ENCODE results near the gene APIP.

The APIP gene, protein sequence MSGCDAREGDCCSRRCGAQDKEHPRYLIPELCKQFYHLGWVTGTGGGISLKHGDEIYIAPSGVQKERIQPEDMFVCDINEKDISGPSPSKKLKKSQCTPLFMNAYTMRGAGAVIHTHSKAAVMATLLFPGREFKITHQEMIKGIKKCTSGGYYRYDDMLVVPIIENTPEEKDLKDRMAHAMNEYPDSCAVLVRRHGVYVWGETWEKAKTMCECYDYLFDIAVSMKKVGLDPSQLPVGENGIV

DNA sequence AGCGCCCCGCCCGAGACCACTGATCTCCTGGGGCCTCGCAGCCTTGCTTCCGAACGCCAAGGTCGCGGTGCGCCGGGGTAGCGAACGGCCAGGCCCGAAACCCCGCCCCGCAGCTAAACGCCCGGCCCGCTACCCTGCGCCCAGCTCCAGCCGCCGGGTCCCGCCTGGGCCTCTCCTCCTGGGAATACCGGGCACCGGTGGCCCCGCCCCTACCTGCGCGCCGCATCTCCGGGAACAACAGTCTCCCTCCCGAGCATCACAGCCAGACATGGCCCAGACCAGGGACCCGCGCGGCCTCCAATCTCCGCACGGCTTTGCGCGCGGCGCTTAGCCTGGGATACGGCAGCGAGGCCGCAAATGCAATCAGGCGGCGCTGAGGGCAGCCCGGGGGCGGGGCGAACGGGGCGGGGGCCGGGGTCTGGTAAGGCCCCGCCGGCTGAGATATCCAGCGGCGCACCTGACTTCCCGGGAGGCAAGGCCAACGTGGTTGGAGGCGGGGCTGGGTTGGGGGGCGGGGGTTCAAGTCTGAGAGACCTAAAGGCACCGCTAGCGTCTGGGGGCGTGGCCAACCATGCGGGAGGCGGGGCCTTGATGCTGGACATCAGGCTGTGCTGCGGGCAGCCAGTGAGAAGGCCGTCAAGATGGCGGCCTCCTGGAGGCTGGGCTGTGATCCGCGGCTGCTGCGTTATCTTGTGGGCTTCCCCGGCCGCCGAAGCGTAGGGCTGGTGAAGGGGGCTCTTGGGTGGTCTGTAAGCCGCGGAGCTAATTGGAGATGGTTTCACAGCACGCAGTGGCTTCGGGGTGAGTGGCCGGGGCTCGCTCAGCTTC lies at the start of gene APIP, which contains the start of gene PDHX:
APIP (minus strand) TSS at position 365 of the 828 bp plus-strand sequence; CDS start at position 270, 95 bp downstream.
PDHX (plus strand) TSS at position 604 of the 828 bp plus-strand sequence; CDS start at position 642, 38 bp downstream.
- DNase-seq: peak; percentile 90

DNA sequence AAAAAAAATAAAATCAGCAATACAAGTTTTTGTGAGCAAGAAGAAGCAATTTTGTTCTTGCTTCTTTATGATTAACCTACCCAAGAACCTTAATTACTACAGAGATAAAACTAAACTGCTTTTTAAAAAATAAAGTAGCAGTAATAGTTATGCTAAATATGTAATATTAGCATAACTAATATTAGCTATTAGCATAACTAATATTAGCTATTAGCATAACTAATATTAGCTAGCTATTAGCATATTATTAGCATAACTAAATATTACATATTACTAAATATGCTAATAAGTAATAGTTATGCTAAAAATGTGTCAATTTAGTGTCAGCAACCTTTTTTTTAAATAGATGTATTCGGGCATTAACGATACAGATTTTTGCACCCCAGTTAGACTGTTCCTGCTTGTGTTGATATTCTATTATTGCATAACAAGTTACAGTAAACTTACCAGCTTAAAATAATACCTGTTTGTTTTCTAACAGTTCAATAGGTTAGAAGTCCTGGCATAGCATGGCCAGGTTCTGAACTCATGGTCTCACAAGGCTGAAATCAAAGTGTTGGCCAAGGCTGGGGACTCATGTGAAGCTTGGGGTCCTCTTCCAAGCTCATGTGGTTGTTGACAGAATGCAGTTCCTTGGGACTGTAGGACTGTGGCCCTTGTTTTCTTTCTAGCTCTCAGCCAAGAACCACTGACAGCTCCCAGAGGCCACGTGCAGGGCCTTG lies 48.6 kb upstream of the APIP start:
- no peak for DNase-seq

DNA sequence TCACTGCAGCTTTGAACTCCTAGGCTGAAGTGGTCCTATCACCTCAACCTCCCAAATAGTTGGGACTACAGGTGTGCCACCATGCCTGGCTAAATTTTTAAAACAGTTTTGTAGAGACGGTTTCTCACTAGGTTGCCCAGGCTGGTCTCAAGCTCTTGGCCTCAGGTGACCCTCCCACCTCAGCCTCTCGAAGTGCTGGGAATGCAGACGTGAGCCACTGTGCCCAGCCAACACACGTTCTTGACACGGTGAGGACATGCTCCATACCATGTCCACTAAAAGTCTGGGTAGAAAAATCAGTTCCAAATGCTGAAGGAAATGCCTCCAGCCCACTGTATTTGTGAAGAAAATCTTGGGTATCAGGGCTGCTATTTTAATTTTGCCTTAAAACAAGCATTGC lies 47.2 kb upstream of the APIP start:
- no peak for DNase-seq

DNA sequence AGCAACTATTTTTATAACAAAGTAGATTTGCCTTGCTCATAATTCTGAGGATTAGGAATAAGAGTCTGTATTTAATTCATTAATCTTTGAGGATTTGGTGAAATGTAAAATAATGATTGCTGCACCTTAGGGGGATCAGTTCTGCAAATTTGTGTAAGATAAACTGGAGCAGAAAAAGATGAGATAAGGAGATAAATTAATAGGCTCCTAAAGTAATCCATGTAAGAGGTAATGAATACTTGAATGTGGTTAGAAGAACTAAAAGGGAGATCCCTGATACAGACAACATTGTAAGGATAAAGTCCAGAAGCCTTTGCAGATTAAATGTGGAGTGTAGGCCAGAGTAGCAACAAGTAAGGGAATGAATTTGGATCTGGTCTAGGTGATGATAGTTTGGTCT lies 45.9 kb upstream of the APIP start:
- no peak for DNase-seq

DNA sequence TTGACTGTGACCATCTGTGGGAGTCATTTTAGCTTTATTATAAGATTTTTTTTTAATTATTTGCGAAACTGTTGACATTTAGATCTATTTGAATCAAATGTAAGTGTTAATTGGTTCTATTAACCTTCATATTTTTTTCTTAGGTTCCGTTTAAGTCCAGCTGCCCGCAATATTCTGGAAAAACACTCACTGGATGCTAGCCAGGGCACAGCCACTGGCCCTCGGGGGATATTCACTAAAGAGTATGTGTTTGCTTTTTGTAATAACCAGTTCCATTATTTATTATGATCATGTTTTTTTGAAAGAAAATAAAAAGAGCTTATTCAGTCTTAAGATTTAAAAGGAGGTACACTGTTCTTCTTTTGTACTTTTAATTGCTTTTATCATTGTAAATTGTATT lies 44.1 kb upstream of the APIP start:
- DNase-seq: no peak

DNA sequence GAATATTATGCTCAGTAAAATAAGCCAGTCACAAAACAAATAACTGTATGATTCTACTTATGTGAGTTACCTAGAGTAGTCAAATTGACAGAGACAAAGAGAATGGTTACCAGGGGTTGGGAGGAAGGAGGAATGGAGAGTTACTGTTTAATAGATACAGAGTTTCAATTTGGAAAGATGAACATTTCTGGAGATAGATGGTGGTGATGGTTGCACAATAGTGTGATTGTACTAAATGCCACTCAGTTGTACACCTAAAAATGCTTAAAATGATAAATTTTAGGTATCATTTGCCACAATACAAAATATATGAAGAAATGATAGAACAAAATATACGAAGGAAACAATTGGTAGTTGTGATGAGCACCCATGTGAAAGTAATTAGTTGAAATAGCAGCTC lies 43.6 kb upstream of the APIP start:
- DNase-seq: no peak

DNA sequence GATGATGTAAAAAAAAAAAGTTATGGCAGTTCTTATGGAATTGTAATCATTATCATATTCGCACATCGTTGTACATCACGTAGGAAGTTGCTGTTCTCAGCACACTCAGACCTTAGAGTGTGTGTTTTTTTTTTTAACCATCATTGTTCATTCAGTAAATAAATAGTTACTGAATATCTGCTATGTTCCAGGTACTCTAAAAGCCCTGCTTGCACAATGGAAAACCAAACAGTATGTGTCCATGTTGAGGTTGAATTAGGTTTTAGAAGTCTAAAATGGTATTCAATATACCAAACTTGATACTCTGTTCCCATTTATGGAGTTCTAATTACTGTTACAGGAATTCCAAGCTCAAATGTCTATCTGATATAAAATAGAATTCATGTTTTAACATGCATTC lies 41.4 kb upstream of the APIP start:
- no peak for DNase-seq

DNA sequence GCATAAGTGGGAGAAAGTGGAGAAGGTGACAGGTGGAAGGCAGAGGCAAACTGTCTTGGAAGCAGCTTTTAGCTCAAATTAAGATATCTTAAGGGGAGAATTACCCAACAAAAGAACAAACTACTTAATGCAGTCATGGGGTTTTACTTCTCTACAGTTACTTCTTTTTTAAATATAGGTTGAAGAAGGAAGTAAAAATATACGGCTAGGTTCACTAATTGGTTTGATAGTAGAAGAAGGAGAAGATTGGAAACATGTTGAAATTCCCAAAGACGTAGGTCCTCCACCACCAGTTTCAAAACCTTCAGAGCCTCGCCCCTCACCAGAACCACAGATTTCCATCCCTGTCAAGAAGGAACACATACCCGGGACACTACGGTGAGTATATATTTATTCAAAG lies 41.0 kb upstream of the APIP start:
- DNase-seq: no peak

DNA sequence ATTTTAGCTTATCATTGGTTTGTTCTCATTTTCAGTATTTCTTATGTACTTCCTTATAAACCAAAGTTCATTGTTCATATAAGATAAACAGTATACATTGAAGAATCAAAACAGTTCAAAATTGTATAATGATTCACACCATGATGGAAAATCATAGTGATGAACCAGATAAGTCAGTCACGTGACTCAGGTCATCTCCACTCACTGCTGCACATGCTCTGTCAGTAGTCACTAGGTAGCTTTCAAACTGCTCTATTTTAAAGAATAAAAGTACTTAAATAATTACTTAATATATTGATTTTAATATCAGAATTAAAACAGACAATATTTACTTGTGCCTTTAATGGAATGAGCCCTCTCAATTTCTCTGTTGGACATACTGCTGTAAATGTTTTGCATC lies 37.8 kb upstream of the APIP start:
- no peak for DNase-seq

DNA sequence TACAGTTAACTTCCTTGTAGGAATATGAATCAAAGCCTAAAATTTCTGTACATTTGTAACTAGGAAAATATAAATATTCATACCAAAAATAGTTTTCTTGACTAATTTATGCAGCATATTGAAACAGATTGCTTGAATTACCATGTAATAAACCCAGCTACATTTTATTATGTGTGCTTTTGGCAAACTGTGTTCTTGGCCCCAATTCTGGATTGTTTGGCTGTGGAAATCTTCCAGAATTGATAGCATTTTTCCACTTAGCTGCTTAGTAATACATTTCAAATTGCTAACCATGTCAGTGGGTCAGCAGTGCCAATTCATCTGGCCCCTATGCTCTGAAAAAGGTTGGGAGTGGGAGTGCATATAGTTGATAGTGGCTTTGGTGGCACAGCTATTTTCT lies 32.5 kb upstream of the APIP start:
- DNase-seq: no peak

DNA sequence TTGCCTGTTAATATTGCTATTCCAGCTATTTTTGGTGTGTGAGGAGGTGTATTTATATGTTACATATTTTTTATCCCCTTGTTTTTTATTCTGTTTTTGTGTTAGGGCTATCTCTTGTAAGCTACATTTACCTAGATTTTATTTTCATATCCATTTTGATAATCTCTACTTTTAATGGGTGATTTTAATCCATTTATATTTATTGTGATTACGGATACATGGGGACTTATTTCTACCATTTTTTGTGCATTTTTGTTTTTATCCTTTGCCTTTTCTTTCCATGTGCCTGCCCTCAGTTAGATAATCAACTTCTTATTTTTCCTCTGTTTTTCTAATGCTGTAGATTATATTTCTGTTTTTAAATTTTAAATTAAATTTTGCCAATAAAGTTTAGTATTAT lies 28.5 kb upstream of the APIP start:
- DNase-seq: no peak

DNA sequence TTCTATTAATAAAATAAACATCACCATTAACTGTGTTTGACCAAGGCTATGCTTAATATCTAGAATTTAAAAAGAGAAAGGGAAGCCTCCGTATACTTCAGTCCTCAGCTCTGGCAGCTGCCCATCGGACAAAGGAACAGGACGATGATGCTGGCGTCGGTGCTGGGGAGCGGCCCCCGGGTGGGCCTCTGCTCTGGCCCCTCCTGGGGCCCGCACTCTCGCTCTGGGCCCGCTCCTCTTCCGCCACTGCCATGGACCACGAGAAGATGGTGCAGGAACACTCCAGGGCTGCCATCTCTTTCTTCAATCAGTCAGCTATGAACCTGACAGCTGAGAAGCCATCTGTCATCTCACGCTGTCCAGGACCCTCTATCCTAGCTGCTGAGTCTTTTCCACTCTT lies 25.5 kb upstream of the APIP start:
- DNase-seq: no peak

DNA sequence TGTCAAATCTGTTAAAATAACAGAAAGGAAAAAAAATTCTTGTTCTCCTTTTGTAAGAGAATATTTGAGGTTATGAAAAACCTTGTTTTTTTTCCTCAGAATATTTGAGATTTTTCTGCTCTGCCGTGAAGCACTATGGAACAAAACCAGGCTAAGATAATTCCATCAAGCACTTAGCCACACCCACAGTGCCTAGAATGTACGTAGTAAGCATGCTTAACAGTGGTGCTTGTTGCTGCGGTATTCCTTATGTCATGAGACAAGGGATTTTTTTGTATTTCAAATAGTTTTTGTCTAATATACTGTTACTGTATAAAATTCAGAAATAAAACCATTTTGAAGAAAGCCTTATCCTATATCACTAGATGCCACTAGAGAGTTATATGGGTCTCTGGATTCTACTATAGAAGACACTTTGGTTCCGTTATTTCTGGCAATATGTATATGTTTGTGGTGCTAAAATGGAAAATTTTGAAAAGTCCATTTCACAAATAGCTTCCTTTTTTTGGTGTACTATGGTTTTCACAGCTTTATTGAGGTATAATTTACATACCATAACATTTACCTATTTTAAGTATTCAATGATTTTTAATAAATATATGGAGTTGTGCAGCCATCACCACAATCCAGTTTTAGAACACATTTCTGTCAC lies 24.0 kb upstream of the APIP start:
- DNase-seq: no peak

DNA sequence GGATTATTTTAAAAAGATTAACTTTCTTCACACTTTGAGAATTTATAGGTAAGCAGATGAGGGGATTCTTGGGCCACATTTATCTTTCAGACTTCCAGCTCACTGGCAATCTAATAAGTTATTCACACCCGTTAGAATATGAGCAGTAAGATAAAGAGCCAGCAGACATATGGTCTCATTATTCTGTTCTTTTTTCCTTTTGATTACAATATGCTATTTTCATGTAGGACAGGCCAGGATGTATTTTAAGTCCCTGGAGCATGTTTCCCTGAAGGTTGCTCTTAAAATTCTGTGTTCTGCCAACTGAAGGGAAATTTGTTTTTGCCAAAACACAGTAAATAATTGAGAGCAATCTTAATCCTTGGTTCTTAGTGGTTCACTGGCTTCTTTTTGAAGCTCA lies 22.4 kb upstream of the APIP start:
- DNase-seq: no peak

DNA sequence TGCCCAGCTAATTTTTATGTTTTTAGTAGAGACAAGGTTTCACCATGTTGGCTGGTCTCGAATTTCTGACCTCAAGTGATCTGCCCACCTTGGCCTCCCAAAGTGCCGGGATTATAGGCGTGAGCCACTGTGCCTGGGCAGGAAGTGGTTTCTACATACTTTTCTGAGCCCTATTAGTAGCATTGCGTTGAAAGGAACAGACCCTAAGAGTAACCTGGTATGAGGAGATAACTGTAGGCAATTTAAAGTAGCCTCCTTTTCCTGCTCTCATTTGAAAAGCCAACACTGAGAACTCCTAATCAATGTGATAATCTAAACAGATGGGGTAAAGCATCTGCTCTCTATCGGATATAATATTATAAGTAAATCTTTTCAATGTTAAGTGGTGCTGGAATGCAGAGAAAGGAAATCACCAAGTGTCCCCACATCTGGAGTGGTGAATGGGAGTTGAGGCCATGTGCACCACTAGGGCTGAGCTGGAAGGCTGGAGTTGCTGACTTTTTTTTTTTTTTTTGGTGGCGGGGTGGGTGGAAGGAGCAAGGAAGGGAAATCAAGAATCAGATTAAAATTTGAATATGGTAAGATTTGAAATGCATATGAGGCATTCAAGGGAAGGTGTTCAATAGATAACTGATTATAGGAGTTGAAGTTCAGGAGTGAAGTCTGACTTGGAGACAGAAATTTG lies 20.9 kb upstream of the APIP start:
- DNase-seq: no peak

DNA sequence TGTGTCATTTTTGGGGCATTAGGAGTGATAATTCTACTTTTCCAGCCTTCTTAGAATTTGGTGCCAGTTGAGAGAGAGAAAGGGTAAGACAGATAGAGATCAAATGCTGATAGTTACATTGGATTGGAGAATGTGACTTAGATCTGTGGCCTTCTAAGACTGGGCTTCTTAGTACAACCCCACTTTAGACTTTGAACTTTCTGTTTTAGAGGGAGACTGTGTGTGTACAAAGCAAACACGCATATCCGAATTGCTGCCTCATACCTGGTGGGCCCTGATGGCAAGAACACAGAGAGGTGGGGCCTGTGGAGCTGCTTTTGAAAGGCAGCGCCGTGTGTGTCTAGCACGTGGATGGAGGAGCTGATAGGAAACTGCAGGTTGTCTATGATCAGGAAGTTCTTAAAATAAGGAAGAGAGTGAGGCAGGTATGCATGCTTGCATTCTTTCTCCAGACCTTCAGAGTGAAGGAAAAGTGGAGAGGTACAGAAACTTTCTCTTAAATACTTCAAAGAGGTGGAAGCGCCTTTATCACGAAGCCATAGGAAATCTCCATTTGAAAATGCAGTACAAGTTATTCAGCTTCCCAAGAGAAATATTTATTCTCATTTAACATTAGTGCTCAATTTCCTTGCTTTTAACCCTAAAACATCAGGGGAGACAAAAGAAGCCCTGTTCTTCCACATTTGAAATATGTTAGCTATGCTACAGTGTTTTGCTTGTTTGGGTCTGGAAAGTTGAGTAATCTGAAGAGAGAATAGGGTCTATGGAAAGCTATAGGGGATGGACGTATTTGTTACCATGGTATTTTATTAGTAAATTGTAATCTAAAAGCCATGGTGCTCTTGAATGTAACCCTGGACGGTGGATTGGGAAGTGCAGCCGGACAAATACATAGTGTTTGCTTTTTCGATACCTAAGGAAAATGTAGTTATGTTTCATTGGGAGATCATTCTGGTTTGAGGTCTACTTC lies 13.9 kb upstream of the APIP start:
- no peak for DNase-seq

DNA sequence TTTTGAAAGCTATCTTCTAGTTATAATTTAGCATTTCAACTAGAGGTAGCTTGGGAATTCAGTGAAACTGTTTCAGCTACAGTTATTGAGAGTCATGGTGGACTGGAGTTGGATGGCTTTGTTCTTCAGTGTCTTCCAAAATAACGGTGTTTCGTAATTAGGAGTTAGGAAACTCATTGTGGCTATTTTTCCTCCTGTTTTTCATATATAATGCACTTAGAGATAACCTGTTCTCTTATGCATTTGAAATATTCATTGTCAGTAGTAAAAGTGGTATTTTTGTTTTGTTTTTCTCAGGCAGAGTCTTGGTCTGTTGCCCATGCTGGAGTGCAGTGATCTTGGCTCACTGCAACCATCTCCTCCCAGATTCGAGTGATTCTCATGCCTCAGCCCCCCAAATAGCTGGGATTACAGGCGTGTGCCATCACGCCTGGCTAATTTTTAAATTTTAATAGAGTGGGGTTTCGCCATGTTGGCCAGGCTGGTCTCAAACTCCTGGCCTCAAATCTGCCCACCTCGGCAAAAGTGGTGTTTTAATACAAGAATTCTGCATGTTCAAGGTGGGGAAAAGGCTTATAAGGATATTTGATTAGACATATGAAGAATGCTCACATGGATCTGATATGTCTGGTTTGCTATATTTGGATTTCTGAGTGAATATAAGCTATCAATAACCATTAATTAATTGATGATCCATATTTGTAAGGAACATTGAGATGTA lies 12.9 kb upstream of the APIP start:
- no peak for DNase-seq

DNA sequence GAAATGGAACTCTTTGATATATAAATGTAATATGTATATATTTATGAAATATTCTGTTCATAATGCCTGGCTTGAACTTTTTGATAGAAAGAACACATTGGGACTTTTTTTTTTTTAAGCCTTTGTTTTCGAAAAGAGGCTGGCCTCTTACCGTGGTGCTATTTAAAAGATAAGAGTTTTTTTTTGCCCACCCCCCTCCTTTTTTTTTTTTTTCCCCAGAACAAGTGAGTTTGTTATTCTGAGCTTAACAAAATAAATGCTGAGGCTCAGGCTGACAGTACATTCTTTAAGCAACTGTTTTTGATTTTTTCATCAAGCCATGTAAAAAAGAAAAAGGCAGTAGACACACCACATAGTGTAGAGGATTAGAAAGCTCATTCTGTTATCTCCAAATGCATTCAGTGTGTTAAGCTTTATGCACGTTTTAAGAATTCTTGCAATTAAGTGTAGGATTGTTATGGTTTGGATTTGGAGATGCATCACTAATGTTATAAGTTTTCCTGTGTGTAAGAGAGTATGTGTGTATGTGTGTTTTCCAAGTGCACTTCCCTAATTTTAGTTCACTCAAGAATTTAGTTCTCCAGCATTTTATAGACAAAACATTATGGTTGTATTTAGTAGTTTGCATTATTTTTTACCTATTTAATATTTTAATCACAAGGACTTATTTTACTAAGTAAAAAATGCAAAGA lies 12.2 kb upstream of the APIP start:
- no peak for DNase-seq

DNA sequence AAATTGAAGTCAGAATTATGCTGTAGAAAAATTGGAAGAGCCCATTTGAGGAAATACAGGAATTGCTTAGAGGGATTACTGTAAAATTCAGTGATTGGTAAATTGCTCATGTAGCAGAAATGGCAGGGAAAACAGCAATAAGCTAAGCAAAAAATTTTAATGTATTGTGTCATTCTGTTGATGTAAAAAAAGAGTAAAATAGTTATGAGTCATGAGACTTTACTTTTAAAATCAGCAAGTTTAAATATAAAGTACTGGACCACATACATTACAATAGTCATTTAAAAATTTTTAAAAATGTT lies 10.6 kb upstream of the APIP start:
- no peak for DNase-seq

DNA sequence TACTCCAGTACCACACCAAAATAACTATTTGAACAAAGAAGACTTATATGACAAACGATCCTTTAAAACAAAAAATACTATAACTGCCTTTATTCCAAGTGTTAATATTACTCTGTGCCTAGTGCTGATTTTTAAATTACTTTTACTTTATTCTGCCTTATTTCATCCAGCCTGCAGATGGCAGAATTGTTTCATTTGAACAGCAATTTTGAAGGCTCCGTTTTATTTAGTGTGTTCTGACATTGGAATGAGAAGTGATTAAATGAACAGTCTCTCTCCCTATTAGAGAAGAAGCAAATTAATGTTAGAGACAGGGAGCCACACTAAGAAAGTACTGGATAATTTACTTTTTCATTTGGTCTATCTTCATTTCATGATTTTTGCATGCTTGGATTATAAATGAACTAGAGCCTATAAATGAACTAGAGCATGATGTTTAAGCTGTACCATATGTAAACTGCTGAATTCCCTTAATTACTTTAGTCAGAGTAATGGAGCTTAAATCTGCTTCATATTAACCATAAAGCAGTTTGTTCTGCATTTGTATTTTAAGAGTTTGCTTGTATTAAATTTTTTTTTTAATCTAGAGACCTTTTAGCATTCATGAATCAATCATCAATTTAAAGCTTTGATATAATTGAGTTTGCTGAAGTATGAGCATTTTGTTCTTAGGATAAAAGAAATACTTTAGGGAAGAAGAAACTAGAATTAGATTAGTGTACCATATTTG lies 10.1 kb upstream of the APIP start:
- DNase-seq: no peak

All from activated T-cell treated with anti-CD3 and anti-CD28 coated beads for 4 hours (primary cell).